HK-2 (cell line): ENCODE results near the gene CD9.
"Not testable (repeated sequence)": the region's sequence is repeated elsewhere in the genome, so short reads cannot be mapped to it uniquely, and the experiment has no call there.

ENCODE experiments used
- DNase-seq: peaks from one replicate; pipeline ENCODE4 v3.0.0-alpha.2; 2018; ENCODE audit not compliant: unreplicated experiment

Gene CD9

DNA sequence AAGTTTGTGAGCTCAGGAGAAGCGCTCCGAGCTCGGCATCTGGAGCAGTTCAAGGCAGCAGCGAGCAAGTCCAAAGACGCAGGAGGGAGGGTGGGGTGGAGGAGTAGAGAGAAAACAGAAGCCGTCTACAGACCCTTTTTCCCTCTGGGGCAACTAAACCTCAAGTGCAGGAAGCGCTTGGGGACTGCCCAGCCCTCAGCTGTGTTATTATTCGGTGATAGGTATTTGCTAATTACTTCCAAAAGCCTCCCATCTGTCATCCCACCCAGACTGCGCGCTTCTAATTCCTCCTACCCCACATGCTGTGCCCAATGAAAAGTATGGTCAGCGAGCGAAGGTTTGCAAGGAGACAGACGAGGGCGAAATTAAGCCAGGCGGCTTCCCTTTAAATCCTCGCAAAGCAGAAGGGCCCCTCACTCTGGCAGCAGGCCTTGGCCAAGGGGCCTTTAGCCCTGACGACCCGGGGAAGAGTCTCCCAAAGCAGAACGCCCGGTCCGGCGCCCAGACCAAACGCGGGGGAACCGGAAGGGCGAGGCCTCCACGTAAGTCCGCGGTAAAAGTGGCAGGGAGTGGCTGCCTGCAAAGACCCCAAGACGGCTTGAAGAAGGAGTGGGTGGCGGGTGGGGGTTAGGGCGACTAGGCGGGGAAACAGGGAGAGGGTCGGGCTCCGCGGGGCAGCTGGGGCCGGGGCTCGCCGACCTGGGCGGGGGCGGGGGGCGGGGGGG, 507 bp upstream of the CD9 start:
- DNase-seq = no peak

DNA sequence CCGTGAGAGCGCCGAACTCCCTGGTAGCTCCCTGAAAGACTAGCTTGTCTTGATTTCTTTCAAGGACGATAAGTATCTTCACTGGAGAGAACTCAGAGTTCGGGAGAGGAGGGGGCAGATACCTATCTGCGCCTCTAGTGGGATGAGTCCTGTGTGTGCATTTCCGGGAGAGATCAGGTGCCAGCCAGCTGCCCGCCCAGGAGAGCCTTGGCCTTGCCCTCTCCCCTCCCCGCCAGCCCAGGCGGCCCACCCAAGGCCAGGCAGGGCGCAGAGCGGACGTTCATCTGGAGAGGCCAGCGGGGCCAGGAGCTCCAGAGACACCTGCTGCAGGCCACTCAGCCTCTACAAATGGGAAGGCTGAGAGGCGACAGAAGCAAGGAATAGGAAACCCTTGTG, 1.0 kb downstream of the CD9 start:
- no peak for DNase-seq

DNA sequence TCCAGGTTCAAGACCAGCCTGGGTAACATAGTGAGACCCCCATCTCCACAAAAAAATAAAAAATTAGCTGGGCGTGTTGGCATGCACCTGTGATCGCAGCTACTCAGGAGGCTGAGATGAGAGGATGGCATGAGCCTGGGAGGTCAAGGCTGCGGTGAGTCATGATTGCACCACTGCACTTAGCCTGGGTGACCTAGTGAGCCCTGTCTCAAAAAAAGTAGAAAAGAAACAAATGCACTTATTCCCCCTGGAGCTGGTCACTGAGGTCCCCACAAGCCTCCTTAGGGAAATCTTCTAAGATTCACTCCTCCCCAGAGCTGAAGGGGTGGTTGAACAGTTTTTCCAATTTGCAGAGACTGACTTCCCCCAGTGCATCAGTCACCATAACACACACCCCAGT, 1.6 kb downstream of the CD9 start:
- DNase-seq = no peak

DNA sequence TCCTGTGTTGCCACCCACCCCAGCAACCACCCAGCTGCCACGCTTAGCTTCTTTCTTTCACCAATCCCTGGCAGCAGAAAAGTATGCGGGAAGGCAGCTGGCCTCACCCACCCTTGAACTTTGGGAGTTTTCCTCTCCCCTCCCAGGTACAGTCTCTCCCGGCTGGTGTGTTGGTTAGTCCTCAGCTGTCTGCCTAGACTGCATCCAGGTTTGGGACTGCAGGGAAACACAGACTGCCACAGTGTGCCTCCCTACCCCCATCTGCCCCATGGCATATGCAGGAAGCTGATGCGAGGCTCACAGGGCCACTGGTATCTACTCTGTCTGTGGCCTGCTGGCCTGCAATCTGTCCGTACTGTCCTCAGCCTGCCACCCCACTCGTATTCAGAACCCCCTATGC, 2.1 kb downstream of the CD9 start:
- DNase-seq = no peak

DNA sequence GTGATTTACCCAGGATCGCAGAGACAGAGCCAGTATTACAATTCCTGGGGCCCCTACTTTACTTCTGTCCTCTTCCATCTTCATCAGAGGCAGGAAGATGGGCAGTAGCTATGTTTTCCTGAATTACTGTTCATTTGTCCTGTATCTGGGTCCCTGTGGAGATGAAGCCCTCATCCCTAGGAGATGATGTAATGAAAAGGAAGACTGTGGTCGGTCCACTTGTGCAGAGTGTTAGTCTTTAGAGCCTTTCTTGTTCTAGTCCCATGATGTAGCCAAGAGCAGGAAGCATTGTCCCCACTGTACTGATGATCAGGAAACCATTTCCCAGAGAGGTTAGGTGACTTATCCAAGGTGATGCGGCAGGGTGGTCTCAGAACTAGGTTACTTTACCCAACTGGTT, 2.6 kb downstream of the CD9 start:
- no peak for DNase-seq

DNA sequence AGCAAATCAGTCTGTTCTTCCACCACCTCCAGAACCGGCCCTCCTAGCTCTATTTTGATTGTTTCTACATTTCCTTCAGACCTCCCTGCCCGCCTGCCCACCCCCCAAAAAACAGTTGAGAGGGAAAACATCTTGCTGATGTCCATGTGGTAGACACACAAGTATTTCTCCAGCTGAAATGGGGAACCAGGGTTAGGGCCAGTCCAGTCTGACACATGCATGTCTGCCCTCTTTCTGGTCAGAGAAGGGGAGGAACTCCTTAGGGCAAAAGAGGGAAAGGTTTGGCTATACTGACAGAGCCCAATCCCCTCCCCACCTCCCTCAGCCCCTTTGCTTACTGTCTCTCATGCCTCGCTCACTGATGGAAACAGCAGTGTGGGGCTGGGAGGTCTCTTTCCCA, 3.4 kb downstream of the CD9 start:
- DNase-seq = no peak

DNA sequence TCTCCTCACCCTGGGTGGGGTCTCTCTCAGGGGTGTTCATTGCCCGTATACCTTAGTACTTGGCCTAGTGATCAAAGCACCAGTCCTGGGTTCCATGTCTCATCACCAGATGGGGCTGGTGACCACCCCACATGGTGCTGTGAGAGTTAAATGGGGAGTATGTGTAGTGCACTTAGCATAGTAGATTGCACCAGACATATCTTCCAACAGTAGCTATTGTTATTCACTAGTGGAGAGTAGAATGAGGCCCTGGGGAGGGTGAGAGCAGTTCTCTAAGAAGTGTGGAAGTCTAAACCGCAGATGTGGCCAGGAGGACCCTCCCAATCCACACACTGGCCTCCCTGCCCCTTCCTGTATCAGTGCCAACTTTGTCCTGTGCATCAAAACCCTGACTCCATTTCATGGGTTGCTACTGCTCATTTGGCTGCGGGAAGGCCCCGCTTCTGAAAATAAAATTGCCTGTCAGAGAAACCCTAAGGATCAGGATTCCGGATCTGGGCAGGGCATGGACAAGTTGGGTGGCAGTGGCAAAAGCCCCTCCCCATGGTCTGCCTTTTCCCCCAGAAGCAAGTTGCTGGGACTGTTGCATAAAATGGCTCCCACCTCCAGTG, 4.4 kb downstream of the CD9 start:
- no peak for DNase-seq

DNA sequence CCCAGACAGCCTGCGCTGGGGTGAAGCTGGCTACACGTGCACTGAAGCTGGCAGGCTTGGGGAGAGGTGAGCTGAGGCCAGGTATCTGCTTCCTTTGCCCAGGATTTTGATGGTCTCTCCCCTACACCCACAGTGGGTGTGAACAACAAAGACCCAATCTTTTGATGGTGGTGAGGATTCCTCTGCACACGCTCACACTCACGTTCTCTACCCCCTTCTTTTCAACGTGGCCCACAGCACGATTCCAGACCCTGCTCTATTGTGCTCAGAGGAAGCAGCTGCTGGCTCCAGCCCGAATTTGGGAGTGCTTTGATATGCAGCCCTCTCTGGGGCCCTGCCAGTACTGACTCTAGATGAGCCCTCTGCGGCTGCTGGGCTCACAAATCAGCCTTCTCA, 4.9 kb downstream of the CD9 start:
- no peak for DNase-seq

DNA sequence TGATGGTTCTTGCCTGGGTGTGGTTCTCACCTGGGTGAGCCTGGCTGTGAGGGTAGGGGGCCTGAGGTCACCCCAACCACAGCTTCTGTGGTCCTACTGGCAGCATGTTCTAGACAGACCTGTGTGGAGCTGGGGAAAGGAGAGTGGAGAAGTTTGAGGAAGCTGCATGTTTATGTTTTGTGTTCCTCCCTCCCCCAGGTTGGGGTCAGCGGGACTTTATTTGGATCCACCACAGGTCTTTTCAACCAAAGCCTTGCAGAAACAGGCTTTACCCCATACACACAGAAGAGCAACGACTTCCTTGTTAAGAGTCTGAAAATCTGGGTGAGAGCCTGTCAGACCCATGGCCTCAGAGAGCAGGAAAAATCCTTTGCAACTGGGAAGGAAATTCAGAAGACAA, 5.6 kb downstream of the CD9 start:
- DNase-seq = no peak

DNA sequence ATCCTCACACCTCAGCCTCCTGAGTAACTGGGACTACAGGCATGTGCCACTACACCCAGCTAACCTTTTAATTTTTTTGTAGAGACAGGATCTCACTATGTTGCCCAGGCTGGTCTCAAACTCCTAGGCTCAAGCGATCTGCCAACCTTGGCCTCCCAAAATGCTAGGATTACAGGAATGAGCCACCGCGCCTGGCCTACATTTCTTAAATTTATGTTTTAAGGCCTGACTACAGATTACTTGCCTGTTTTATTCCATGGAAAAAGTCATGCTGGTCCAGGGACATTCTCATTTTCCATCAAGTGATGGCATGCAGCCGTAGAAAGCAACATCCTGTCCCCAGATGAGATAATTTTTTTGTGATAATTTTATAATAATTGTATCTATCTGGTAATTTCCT, 6.1 kb downstream of the CD9 start:
- DNase-seq = no peak

DNA sequence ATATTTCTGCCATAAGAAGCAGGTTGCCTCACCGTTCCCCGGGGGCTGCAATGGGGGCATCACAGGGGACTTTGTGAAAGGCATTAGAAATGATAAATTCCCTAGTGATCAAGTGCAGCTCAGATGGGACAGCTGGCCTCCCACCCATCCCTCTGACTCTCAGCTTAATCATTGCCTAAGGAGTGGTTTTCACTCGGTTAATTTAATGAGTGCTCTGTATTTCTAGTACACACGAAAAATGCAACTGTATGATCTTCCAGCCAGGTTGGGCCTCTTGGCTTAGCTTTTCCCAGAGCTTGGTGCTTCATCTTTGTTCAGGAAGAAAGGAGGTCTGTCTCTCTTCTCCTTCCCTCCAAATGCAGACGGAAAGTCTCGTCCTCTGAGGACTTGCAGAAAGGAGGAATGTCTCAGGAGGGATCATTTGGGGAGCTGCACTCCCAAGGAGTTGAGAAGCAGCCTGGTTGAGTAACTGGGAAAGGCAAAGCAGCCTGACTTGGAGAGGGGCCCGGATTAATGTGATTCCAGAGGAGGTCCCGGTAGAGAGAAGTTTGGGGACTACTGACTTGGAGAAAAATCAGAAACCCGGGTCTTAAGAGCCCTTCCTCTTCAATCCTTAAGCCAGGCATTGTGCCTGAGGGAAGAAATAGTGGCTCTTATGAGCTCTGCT, 7.2 kb downstream of the CD9 start:
- no peak for DNase-seq

DNA sequence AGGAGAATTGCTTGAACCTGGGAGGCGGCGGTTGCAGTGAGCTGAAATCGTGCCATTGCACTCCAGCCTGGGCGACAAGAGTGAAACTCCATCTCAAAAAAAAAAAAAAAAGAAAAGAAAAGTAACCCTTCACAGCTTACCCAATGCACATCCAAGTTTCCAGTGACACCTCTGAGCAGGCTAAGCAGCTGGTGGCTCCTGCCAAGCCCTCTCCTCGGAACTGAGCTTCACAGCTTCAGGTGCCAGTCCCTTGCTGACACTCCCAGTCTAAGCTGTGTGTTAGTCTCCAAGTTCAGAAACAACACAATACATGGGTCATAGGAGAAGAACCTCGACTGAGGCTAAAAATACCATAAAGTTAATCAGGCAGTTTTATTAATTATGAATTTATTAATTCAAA, 7.9 kb downstream of the CD9 start:
- DNase-seq = no peak

DNA sequence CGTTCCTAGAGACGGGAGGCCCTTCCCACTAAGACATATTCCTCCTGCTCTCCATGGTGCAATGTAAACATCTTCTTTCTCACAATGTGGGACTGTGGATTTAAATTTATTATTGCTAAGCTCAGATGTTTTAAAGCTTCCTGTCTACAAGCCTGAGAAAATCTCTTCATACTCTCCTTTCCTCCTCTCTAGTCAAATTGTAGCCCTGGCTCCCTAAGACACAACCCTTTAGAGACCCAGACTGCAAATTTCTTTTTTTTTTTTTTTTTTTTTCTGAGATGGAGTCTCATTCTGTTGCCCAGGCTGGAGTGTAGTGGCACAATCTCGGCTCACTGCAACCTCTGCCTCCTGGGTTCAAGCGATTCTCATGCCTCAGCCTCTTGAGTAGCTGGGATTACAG, 9.2 kb downstream of the CD9 start:
- not testable (repeated sequence) for DNase-seq

DNA sequence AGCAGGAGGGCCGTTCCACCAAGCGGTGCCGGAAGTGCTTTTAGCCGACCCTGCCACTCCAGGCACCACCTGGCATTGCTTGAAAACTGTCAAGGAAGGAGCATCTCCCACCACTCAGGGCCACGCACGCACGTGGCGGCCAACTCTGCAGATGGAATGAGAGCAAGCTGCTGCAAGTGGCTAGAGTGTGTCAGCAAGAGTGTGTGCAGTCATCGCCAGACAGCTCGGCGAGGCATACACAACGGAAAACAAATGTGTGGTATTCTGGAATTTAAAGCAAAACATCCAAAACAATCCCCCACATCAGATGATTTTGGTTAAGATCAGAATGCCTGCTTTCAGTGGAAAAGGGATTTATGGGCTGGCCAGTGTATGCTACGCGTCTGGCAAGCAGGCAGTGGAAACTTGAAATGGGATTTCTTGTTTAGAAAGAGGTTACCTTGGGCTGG, 11.2 kb downstream of the CD9 start:
- DNase-seq = no peak

DNA sequence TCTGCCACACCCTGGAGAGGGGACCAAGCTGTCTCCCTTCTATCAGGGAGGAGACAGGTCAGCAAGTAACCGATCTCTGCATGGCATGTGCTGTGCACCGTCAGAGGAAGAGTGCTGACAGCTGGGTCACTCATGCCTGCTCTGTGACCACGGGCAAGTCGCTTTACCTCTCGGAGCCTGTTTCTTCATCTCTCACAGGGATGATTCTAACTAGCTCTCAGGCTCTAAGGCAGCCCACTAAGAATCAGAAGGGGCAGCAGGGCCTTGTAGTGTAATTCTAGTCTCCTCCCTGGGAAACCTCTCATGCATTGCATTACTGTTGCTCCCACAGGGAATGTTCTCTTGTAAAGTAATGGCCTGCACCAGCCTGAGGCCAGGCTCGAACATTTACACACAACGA, 11.9 kb downstream of the CD9 start:
- no peak for DNase-seq

DNA sequence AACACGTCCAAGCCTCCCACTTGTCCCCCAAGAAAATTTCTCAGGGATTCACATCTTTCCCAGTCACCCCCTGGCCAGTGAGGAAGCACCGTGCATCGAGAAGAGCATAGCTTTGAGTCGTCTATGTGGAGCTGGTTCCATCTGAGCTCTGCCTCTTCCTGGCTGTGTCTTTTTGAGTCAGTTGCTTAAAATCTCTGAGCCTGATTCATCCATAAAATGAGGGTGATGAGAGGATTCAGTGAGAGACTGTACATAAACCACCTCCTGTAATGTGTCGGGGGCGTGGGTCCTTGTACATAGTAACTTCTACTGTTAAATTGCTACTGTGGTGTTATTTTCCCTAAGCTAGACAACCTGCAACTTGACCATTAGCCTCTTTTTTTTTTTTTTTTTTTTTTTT, 13.8 kb downstream of the CD9 start:
- no peak for DNase-seq

DNA sequence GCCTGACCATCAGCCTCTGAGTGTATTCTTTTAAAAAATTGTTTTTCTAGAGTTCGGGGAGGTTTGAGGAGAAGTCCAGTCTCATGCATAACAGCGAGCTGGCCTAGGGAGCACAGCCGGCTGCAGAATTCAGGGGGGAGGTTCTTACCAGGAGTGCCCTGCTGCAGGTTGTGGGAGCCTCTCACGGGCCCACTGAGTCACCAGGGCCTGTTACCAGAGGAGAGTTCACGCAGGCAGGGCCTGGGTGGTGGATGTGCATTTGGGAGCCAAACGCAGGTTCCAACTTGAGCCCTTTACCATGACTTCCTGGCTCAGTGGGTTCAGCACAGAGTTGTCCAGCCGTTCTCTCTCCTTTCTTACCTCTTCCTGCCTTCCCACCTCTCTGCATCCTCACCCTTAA, 14.4 kb downstream of the CD9 start:
- no peak for DNase-seq

DNA sequence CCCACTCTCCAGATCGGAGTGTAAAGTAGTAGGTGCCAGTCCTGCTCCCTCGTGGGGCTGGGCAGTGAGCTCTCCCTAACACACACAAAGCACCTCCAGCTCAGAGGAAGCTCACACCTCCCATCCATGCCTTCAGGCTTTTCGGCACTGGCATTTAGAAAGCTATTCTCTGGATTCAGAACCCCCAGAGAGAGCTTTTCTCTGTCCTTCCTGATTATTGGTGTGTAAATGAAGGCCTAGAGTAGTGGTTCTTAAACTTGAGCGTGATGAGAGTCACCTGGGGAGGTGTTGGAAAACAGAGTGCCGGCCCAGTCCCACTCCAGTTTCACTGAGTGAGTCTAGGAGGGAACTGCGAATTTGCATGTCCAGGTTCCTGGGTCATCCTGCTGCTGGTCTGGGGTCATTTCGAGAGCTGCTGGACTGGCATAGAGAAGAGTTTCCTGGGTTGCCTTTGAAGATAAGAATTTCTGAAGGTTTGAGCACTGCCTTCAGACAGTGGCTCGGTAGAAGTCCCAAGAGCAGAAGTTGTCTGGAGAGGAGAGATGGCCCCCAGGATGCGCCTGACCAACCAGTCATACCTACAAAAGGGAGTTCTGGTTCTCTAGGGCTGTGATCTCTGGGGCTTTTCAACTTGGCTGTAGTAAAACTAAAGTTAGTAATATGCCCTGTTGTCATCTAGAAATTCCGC, 15.1 kb downstream of the CD9 start:
- DNase-seq = no peak

DNA sequence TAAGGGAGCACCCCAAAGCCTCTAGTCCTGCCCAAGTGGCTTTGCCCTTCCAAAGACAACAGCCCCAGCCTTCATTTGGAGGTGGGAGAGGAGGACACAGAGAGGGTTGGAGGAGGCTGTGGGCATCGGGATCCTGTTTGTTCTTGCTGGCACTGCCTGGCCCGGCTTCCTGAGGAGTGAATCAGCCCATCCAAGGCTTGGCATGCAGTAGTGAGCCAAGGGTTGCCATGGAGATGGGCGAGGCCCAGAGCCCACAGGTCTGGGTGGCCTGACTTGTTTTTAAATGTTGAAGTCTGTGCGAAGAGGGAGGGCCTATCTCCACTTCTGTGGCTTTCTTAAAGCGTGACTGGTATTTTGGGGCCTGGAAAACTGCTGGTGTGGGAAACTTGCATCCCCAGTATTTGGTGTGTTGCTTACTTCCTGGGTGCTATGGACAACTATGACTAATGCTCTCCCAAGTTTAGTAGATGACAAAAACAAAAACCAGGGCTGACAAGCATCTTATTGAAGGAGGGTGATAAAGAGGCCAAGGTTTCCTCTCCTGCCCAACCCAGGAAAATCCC, 15.8 kb downstream of the CD9 start:
- peak; percentile 85 for DNase-seq

DNA sequence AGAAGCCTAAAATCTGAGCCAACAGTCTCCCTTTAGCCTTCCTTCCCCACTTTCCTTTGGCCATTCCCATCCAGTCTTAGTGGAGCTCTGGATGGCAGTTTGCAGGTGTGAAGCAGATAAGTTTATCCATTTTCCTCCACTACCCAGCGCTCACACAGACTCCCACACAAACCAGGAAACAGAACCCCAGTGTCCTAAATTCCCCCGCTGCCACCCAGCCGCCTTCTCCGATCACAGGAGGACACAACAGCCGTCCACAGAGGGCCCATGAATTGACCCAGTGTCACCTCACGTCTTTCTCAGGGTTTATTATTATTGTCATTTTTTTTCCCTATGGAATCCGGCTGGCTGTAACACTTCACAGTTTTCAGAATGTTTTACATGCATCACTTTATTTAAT, 16.4 kb downstream of the CD9 start:
- DNase-seq = no peak

DNA sequence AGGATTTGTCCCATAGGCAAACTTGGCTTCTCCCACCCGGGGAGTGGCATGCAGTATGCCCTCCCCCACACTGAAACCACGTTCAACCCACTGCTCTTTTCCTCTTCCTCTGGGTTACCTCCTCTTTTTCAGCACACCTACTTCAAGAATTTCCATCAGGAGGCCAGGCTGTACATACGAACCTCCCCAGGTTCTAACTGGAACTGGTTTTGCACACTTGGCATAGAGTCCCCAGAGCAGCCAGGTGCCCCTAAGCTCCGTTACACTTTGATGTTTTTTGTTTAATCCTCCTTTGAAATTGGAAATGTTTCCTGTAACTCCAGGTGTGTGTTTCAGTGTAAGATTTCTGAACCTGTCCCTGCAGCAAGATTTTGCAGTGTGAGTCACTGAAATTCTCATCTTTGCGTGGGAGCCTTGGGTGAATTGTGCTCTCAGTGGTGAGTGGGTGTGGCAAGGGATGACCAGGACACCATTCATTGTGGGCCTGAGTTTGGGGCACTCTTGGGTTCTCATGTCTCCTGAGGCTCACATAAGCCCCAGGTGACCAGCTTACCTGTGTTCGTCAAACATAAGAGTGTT, 18.2 kb downstream of the CD9 start:
- no peak for DNase-seq

DNA sequence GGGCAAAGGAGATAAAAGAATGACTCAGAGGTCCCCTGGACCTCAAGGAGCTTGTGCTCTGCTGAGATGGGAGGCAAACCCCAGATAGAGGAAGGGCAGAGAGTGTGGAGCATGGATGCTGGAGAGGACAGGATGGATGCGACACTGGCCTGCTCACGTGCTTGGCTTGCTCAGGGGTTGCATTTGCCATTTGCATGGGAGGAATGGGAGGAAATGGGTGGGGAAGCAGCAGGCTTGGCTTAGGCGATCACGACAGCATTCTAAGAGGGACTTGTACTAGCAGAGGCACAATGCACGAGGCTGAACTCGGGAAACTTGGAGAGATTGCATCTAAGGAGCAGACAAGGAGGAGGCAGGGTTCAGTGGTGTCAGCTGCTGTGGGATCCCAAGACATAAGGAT, 19.8 kb downstream of the CD9 start:
- DNase-seq = no peak
